GM19238 (cell line): ENCODE measurements around the gene AKR7A3.

Experiments used
- DNase-seq: peaks from one replicate; pipeline ENCODE4 v3.0.0; 2011; ENCODE audit warnings: low spot score; ENCODE audit not compliant: insufficient read length

Gene AKR7A3

GRCh38 chr1:19254416-19254815 lies 34.2 kb downstream of the AKR7A3 start:
- DNase-seq, result no peak

- DNase-seq, result peak; percentile 91
These were observed 37.0 kb downstream of the AKR7A3 start, which contains the start of the genes EMC1 and MRTO4 for GRCh38 chr1:19251305-19252196. TSS of gene EMC1 (minus strand) at chr1:19251524. CDS start at chr1:19251509, 15 bp downstream. TSS of gene MRTO4 (plus strand) at chr1:19251805. CDS start at chr1:19251836, 31 bp downstream.

GRCh38 chr1:19250629-19251304 lies 37.8 kb downstream of the AKR7A3 start:
- no peak for DNase-seq

GRCh38 chr1:19240673-19241538 lies 47.7 kb downstream of the AKR7A3 start:
- DNase-seq, result peak; percentile 65

- DNase-seq, result no peak
These were observed 48.7 kb downstream of the AKR7A3 start for GRCh38 chr1:19239876-19240275.

GRCh38 chr1:19234224-19234623 lies 54.3 kb downstream of the AKR7A3 start:
- DNase-seq, result no peak
